ENCODE measurements around the gene TMEM40.

GRCh38 chr3:12687948-12688347, 71.1 kb downstream of the TMEM40 start:
- TF ChIP-seq GATA3 (IDR thresholded peaks at IDR 0.05; ENCODE audit: low read depth, low read length), result no peak
- TF ChIP-seq GATA2 (IDR thresholded peaks at IDR 0.05; ENCODE audit: low read depth, low read length), result no peak
